GM19463 (cell line): Measurements from ENCODE around the gene KRT31.
"Not testable (repeated sequence)": the region's sequence is repeated elsewhere in the genome, so short reads cannot be mapped to it uniquely, and the experiment has no call there.

Experiments
- ATAC-seq: cut with Tn5 transposase; IDR thresholded peaks from one replicate; pipeline ENCODE4 v1.9.1; 2021; ENCODE audit warnings: mild to moderate bottlenecking, moderate library complexity; ENCODE audit not compliant: unreplicated experiment

The KRT31 gene

DNA sequence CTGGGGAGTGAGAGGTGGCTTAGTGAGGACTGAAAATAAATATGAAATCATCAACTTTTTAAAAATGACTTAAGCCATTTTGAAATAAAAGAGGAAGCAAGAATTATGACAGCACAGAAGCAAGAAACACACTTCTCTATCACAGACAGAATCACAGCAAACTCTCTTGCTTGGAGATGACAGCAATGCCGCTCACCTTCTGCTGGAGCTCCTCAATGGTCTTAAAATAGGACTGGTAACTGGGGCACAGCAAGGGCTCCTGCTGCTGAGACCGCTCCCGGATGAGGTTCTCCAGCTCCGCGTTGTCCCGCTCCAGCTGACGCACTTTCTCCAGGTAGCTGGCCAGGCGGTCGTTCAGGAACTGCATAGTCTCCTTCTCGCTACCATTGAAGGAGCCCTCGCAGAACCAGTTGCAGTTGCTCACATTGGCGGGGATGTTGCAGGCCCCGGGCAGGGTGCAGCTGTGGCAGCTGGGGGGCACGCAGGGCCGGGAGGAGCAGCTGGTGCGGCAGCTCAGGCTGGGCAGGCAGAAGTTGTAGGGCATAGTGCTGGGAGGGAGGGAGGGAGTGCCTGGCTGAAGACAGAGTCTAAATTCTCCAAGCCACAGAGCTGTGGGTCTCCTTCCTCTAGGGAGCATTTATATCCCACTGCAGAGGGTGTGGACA lies at the start of gene KRT31:
KRT31 (minus strand) TSS at position 613 of the 665 bp plus-strand sequence; CDS start at position 544, 69 bp downstream.
- ATAC-seq = no peak

DNA sequence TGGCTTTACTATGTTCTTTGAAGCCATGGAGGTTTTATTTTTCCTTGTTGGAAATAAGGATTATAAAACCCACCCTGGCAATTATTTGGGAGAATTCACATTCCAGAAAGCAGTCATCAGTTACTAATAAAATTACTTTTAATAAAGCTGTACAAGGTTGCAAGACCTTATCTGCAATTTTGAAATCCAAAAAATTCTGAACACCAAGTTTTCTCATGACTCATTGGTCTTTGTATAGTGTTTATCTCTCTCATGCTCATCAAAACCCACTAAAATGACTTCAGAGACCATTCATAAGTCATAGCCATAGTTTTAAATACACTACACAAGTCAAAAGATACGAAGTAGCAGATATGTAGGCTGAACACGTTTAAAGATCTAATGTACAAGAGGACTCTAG lies 49.4 kb upstream of the KRT31 start:
- no peak for ATAC-seq

DNA sequence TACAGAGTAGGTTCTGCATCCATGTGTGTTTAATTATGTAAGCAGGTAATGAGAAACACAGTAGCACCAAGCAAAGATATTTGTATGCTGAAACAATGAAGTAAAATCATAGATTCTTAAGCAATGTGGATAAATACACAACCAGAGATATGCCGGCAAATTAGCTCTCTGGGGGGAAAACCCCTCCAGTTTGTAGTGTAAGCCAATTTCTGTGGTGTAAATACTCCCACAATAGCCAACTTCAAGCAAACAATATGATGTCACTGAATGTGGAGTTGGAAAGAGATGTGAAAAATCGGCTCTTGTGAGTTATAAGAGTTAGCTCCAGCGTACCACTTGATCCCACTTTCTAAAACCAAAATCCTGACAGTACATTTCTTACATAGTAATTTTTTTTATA lies 47.2 kb upstream of the KRT31 start:
- ATAC-seq = no peak

DNA sequence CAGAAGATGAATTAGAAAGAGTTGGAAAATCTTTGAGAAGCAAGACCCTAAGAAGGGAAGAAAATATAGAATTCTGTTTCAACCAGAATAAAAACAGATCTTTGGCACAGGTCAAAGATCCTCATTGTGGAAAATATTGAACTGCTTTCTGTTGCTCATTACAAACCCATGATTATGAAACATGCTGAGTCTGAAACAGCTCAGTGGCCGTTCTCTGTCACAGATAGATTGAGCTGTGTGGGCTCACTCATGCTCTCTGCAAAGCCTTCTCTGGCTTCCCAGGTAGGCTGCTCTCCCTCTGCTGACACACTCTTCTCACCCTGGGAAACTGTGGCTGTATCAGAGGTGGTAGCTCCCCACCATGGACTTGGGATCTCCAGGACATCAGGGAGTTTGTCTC lies 46.8 kb upstream of the KRT31 start:
- no peak for ATAC-seq

DNA sequence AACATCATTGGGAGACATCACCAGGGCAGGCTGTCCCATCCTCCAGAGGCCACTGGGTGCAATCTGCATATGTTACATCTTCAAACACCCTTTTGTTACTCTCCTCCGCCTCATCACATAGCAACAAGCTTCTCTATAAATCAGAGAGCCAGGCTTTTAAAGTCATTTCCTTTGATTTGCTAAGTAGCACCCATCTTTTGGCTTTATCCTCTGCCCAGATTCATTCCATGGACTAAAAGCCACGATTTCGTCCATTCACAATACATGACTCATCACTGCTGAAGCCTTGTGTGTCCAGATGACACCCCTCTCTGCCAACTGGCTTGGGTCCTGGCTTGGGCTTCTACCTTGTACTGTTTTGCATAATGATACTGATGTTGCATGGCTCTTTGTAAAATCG lies 45.3 kb upstream of the KRT31 start:
- no peak for ATAC-seq

DNA sequence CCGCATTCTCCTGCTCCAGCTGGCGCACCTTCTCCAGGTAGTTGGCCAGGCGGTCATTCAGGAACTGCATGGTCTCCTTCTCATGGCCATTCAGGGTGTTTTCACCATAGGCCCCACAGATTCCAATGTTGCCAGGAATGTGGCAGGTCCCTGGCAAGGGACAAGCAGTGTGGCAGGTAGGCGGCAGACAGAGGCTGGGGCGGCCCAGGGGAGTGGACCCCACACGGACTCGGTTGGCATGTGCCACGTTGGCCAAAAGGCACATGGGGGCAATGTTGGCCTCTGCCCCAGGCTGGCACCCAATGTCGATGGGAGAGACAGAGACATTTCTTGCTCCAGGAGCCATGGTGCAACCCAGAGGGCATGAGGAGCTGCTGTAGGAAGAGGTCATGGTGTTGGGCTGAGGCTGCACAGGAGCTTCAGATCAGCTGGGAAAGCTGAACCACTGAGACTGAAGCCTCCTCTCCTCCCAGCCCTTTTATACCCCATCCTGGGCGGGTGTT lies 43.2 kb upstream of the KRT31 start, which contains the start of gene KRT38:
KRT38 (minus strand) TSS at position 453 of the 503 bp plus-strand sequence; CDS start at position 391, 62 bp downstream.
- no peak for ATAC-seq

DNA sequence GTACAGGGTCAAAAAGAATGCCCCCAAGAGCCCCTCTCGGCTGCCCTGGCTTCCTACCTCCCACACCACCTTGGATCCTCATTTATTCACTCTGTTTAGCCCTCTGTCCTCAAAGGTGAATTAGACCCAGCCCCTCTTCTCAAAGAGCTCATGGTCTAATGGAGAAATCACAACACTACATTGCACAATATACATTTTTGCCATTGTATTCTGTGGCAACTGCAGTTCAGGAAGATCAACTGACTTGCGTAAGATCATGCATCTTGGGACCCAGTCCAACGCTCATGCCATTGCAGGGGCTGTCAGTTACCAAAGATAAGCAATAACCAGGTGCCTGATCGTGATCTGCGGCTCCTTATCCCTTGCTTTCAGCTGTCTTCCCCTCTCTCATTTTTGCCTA lies 42.0 kb upstream of the KRT31 start:
- ATAC-seq = no peak

DNA sequence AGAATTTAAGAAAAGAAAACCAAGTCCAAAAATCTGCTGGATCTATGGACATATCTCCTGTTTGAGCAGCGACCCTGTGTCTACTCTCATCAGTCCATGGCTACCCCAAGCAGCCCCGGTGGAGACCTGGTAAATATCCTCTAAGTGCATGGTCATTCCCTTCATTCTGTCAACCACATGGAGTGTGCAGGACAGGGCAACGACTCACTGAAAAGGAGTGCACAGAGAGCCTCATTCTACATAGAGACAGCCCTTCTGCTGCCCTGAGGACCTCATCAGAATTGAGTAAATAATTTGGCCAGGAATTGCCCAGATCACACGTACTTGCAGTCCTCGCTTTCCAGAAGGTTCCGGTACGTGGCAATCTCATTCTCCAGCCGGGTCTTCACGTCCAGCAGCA lies 40.4 kb upstream of the KRT31 start:
- ATAC-seq = no peak

DNA sequence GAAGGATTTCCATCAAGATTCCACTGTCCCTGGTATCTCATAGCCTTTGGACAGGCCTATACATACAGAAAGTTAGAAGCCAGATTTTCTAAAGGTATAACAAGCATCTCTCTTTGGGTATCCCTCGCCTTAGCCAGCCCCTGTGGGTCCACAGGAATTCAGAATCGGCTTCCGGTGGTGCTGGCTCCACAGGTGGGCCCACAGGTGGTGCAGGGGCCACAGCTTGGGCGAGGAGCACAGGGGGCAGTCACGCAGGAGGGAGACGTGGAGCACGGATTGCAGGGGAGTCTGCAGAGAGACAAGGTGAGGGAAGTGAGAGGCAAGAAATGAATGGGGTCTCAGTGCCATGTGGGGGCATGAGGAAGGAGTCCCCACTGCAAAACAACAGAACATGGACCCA lies 39.8 kb upstream of the KRT31 start:
- no peak for ATAC-seq

DNA sequence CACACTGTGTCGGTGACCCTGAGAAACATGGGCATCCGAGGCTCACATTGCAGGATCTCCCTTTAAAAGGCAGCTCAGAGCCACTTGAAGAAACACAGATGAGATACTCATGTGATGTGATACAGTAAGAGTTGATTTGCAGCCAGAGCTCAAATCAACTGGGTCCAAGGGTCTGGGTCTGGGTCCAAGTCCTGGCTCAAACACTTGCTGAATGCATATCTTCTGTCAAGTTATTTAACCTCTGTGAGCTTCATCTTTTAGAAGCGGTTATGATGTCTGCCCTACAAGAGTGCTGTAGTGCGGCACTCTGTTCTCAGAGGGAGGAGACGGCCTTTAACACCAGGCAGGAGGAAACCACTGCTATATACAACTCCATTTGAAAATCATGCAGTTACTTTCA lies 37.0 kb upstream of the KRT31 start:
- no peak for ATAC-seq

DNA sequence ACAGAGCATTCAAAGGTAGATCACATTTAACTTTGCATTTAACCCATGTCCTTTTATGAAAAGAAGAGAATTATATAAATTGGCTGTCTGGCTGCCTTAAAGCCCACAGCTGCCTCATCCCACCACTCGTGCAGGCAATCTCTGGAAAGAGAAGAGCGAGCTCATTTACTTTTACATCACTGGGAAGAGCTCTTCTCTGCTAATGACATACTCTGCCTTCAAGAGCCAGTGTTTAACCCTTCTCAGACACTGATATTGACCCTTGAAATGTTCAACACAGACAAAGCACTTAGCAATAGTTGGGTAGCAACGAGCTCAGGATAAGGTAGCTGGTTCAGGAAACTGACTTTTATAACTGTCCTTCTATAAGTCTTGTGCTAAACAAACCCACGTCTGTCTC lies 36.6 kb upstream of the KRT31 start:
- ATAC-seq = no peak

DNA sequence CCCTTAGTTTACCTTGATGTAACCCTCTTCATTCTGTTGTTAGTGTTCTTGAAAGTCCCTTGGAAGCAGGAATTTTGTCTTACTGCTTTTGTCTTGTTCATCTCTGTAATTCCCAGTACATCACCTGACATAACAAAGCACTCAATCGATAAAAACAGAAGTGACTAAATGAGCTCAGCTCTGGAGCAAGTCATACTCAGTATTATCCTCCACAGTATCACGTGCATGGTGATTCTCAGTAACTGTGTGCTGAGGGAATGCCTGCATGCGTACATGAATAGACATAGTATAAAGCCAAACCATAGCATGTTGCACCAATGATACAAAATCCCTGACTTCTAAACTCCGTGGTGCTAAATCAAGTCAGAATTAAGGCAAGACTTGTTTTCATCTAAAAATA lies 36.2 kb upstream of the KRT31 start:
- ATAC-seq = no peak

DNA sequence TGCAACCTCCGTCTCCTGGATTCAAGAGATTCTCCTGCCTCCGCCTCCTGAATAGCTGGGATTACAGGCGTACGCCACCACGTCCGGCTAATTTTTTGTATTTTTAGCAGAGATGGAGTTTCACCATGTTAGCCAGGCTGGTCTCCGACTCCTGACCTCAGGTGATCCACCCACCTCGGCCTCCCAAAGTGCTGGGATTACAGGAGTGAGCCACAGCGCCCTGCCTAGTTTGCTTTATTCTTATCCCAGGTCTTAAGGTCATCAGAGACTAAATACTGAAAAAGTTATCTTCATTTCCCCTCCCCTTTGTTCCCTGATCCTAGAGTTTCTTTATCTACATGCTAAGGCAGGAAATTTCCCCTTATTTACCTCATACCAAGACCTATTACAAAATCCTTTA lies 33.0 kb upstream of the KRT31 start:
- ATAC-seq = not testable (repeated sequence)

DNA sequence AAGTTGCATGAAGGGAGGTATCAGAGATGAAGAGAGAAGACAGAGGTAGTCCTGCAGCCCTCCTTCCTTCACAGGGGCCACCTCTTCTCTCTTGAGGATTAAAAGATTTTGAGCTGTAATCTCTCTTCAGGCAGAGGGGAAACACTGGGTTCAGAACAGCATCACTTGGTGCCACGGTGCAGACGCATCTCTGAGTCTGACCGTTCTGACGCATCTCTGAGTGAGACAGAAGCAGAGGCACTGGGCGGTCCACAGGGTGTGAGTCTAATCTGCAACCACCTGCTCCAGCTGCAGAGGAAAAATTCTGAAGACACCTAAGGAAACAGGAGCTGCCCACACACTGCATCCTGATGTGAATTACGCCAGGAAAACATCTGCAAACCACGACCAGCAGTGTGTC lies 32.3 kb upstream of the KRT31 start:
- no peak for ATAC-seq

DNA sequence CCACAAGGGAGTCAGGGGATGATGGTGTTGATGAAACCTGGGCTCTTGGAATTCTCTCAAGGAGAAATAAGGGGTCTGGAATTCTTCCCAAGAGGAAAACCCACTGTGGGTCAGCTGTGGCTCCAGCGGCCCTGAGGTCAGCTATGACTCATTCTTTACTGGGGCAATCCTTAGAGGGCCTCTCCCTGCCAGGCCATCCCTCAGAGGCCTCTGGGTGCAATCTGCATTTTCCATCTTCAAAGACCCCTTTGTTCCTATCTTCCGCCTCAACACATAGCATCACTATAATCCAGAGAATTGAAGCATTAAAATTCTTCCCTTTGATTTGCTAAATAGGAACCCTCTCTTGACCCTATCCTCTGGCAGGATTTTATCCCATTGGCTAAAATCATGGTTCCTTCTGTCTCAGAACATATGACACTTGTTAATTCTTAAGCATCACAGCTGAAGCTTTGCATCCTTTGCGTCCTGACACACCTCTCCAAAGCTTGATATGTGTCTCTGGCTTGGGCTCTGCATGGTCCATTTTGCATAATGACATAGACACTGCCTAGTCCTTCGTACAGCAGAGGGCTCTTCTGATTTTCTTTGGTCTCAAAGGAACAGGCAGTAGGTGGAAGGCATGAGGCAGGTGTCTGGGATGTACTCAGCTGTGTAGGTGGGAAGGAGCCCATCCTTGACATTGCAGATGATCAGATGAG lies 31.3 kb upstream of the KRT31 start:
- ATAC-seq = no peak

DNA sequence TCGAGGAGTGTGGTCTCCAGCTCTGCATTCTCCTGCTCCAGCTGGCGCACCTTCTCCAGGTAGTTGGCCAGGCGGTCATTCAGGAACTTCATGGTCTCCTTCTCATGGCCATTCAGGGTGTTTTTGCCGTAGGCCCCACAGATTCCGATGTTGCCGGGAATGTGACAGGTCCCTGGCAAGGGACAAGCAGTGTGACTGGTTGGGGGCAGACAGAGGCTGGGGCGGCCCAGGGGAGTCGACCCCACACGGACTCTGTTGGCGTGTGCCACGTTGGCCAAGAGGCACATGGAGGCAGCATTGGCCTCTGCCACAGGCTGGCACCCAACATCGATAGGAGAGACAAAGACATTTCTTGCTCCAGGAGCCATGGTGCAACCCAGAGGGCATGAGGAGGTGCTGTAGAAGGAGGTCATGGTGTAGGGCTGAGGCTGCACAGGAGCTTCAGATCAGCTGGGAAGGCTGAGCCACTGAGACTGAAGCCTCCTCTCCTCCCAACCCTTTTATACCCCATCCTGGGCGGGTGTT lies 26.8 kb upstream of the KRT31 start, which contains the start of gene KRT37:
KRT37 (minus strand) TSS at position 475 of the 525 bp plus-strand sequence; CDS start at position 413, 62 bp downstream.
- ATAC-seq = no peak

DNA sequence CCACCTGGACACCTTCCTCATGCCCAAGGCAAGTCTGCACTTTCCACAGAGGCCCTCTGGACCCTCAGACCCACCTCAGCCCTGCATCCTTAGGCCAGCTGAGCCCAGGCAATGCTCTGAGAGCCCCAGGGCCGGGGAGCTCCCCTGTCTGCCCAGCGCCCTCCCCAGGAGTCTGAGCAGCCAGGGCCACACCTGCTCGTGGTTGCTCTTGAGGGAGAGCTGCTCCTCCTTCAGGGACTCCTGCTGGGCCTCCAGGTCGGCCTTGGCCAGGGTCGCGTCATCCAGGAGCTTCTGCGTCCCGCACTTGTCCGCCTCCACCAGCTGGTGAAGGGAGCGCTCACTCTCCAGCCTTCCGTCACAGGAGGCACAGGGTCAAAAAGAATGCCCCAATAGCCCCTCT lies 25.2 kb upstream of the KRT31 start:
- not testable (repeated sequence) for ATAC-seq

DNA sequence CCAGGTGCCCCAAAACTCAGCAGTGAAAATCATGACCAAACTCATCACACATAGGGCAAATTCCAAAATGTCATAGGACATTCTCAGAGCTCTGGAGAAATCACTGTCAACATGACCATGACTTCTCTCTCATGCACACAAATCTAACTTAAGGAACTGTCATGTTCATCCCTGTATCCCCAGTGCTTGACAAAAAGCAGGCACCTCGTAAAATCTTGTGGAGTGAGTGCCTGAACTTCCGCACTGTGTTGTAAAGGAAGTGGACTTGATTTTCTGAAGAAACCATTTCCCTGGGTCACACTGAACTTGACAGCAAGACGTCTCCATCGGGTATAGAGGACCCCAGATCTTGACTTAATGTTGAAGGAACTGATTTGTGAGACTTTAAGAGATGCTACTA lies 24.2 kb upstream of the KRT31 start:
- ATAC-seq = no peak

DNA sequence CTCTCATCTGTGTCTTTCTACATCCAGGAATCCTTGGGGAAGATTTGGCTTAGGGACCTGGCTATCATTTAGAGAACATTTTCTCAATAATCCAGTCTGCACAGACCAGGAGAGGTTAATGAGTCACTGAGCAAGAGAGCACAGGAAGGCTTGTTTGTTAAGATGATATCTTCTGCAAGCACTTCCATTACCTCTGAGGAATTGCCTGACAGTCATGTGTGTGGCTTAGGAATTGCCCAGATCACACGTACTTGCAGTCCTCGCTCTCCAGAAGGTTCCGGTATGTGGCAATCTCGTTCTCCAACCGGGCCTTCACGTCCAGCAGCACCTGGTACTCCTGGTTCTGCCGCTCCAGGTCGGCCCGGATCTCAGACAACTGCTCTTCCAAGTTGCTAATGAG lies 23.7 kb upstream of the KRT31 start:
- ATAC-seq = no peak

DNA sequence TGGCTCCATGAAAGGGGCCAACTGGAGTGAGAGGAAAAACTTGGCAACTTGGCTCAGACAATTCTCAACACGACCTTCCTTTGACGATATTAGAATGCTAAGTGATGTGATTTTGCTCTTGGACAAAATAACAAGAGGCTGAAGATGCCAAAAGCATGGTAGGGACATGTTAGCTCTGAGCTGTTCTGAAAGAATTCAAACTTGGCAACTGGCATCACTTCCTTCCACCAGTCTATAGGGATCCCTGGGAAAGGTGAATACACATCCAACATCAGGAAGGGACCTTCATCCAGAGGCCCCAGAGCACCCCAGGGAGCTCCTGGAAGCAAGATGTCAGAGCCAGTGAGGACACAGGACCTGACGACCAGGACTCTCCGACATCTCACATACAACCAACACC lies 22.7 kb upstream of the KRT31 start:
- ATAC-seq = no peak

DNA sequence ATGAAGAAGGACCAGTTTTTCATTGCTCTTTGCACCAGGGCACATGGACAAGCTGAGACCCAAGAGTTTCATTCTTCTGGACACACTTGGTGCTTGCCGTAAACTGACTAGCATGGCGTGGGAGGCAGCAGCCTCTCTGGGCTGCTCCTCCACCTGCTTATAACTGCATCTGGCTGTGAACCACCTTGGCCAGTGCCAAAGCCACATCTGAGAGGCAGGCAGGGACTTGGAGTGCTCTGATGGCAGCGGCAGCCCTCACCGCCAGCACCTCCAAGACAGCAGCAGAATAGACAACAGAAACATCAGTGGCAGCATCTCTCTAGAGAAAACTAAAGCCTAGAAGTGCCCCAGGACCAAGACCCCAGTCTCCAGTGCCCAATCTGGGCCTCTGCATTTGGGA lies 22.3 kb upstream of the KRT31 start:
- no peak for ATAC-seq
